ENCODE data around the gene PLXNC1.

The PLXNC1 gene

GRCh38 chr12:94147991-94148738 is at the start of gene PLXNC1:
Gene PLXNC1 (plus strand): TSS chr12:94148577. CDS start chr12:94148972, 395 bp downstream.
- DNase-seq (ENCODE audit: low read depth in 2 of 2): no peak

DNA sequence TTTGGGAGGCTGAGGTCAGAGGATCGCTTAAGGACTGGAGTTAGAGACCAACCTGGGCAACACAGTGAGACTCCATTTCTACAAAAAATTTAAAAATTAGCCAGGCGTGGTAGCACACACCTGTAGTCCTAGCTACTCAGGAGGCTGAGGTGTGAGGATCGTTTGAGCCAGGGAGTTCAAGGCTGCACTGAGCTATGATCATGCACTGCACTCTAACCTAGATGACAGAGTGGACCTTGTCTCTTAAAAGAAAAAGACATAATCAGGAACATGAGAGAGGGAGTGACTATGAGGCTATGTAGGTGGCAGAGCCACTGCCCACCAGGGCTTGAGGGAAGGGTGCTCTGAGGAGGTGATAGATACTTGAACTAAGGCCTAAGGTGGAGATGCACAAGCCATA is 49.2 kb upstream of the PLXNC1 start:
- DNase-seq (ENCODE audit: low read depth in 2 of 2): no peak

DNA sequence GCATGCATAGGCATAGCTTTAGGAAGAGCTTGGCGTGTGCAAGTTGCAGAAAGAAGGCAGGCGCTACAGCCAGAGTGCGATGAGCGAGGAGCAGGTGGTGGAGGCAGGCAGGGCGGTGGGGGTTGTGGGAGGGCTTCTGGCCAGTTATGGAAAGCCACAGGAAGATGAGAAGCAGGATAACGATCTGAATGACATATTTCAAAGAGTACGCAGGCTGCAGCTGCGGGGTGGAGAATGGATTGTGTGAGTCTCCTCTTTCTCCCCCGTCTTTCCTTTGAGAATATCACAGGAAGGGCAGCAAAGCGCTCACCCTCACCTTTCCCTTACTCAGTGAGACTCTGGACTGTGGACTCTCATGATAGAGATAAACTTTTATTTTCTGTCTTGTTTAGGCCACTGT is 48.7 kb upstream of the PLXNC1 start:
- DNase-seq (ENCODE audit: low read depth in 2 of 2): peak; percentile 79 to 83

DNA sequence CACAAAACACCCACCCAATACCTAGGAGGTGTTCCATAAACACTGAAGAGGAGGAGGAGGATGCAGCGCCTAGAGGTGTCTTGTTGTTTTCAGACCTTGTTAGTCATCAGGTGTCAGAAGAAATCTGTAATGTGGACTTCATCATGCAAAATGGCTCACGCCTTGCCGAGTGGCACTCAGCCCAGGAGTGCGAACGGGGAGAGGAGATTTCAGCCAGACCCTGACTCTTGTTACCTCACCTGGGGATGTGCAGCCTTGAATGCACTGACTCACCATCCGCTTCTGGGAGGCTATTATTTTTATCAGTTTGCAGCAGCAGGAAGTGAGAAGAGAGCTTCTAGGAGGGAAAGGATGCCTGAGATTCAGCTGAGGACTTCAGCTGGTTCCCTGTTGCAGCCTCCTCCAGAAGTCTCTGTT is 48.2 kb upstream of the PLXNC1 start:
- peak; percentile 55 to 67 for DNase-seq (ENCODE audit: low read depth in 2 of 2)

- DNase-seq (ENCODE audit: low read depth in 2 of 2): peak in 1 of 2 experiments; percentile 34
These were observed 47.2 kb upstream of the PLXNC1 start for GRCh38 chr12:94100990-94101737.

GRCh38 chr12:94101738-94102660 is 46.4 kb upstream of the PLXNC1 start:
- peak; percentile 61 to 64 for DNase-seq (ENCODE audit: low read depth in 2 of 2)

DNA sequence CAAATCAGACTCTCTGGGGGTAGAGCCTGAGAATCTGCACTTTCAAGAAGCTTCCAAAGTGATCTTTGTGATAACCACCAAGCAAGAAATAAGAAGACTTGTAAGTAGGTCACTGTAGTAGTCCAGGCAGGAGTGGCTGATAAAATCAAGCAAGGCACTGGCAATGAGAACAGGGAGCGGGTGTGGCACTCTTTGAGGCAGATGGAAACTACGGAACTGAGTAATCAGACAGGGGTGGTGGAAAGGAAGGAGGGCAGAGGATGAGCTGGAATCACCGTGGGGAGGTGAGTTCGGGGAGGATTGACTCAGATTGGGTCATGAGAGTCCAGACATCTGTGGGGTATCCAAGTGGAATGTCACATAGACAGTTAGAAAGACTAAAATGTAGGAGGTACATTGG is 44.4 kb upstream of the PLXNC1 start:
- DNase-seq (ENCODE audit: low read depth in 2 of 2): no peak

GRCh38 chr12:94107910-94108309 is 40.5 kb upstream of the PLXNC1 start:
- DNase-seq (ENCODE audit: low read depth in 2 of 2): no peak

- peak in 1 of 2 experiments; percentile 18 for DNase-seq (ENCODE audit: low read depth in 2 of 2)
These were observed 39.2 kb upstream of the PLXNC1 start for GRCh38 chr12:94109160-94109559.

GRCh38 chr12:94110258-94110657 is 38.1 kb upstream of the PLXNC1 start:
- DNase-seq (ENCODE audit: low read depth in 2 of 2): no peak

GRCh38 chr12:94111302-94111701 is 37.1 kb upstream of the PLXNC1 start:
- DNase-seq (ENCODE audit: low read depth in 2 of 2): no peak

DNA sequence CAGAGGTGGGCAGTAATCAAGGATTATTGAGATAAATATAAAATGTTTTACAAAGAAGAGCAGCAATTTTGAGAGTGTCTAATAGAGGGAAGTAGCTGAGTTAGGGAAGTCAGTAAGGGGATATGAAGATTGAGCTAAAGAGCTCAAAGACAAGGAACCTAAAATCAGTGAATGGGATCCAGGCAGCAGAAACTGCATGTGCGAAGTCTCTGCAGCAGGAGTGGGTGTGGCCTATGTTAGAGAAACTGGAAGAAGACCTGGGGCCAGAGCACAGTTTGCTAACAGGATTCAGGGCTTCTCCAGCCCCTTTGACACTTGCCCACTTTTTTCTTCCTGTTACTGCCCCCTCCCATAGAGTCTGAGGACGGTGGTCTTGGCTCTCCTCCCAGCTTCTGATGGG is 36.3 kb upstream of the PLXNC1 start:
- no peak for DNase-seq (ENCODE audit: low read depth in 2 of 2)

DNA sequence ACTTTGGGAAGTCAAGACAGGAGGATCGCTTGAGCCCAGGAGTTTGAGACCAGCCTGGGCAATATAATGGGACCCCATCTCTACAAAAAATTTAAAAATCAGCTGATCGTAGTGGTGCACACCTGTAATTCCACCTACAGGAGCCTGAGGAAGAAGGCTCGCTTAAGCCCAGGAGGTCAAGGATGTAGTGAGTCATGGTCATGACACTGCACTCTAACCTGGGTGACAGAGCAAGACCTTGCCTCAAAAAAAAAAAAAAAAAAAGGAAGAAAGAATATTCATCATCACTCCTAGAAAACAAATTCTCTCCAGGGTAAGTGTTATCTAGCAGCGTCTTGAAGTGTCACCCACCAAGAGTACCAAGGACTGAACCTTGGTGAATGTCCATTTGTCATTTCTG is 34.2 kb upstream of the PLXNC1 start:
- no peak for DNase-seq (ENCODE audit: low read depth in 2 of 2)

- no peak for DNase-seq (ENCODE audit: low read depth in 2 of 2)
These were observed 32.2 kb upstream of the PLXNC1 start for GRCh38 chr12:94116191-94116590.

DNA sequence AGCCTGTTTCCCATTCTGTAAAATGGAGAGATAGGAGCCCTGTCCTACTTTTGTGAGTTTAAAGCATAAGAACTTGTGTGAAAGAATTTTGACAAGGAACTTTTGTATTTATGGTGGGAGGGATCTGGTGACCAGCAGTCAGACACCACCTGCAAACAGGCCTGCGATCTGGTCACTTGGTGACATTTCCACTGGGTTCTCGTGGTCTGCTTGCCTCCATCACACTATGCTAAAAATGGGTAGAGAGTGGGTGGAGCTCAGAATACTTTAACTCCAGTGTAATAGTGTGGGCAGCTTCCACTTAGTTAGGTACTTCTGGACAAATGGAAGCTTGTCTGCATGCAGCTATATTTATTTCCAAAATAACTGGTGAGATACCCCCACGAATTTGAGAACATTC is 26.5 kb upstream of the PLXNC1 start:
- DNase-seq (ENCODE audit: low read depth in 2 of 2): no peak

DNA sequence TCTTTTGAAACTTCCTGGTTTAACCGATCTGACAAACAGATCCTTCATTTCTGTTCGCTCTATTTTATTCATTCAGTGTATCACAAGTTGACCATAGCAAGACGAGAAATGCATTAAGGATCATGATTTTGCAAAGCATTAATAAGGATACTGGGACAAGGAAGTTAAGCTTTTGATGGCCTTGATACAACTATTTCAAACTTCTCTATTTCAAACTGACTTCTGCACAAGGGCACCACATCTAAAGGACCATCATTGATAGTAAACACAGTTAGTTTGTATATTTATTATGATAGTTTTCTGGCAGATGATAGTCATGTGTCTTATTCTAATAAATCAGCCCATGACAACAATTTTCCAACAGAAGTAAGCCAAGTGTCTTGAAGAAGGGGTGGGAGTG is 25.8 kb upstream of the PLXNC1 start:
- DNase-seq (ENCODE audit: low read depth in 2 of 2): no peak

DNA sequence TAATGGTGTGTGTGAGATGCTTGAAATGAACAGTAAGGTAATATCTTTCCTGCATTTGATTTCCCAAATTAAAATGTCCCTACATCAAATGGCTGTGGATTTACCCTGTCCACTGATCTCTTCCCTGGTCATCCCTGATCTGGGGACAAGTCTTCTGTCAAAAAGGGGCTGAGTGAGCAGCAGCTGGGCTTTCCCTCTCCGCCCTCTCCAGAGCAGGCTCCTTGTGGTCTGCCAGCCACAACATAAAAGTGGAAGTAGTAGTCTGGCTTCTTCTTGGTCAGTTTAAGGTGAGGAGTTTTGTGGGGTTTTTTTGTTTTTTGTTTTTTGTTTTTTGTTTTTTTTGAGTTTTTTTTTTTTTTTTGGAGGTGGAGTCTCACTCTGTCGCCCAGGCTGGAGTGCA is 25.2 kb upstream of the PLXNC1 start:
- no peak for DNase-seq (ENCODE audit: low read depth in 2 of 2)

DNA sequence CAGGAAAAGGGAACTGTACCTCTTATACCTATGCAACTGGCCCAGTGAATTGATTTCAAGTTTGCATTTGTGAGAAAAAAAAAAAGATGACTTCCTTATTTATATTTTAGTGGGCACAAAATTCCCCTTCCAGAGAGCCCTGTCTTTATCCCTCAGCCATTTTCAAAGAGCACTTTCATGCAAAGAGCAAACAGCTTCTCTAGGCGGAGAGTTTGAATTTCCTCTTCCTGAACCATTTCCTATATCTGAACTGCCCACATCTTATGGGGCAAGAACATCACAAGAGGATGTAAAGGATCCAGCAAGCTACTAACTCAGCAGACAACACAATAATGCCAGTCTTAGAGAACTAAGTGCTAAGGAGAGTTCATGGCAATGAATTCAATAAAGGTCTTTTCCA is 22.3 kb upstream of the PLXNC1 start:
- no peak for DNase-seq (ENCODE audit: low read depth in 2 of 2)

- no peak for DNase-seq (ENCODE audit: low read depth in 2 of 2)
These were observed 20.9 kb upstream of the PLXNC1 start for GRCh38 chr12:94127239-94128131.

DNA sequence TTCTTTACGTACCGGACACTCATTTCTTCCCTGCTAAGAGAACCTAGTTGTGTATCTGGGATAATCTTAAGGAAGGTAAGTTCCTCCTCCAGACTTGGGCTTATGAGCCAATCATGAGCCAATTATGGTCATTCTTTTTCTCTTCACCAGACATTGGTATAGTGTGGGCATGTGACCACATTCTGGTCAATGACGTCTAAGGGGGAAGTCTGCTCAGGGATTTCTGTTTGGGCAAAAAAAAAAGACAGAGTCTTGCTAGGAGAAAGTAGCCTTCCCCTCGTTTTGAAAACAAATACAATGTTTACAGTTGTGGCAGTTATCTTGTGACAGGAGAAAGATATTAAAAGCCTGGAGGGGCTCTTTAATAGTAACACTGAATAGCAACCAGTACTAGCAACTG is 20.1 kb upstream of the PLXNC1 start:
- no peak for DNase-seq (ENCODE audit: low read depth in 2 of 2)

Data from fibroblast of skin of left biceps (primary cell).